ENCODE results near the gene ITGA11.

Gene ITGA11

GRCh38 chr15:68319997-68320396, 112.0 kb downstream of the ITGA11 start:
- no peak for DNase-seq

GRCh38 chr15:68318931-68319909, 112.7 kb downstream of the ITGA11 start:
- DNase-seq = no peak

GRCh38 chr15:68318008-68318835, 113.7 kb downstream of the ITGA11 start:
- DNase-seq = no peak

- DNase-seq = no peak
These were observed 114.5 kb downstream of the ITGA11 start for GRCh38 chr15:68317281-68318007.

GRCh38 chr15:68316061-68316804, 115.7 kb downstream of the ITGA11 start:
- no peak for DNase-seq

GRCh38 chr15:68315495-68316031, 116.4 kb downstream of the ITGA11 start:
- no peak for DNase-seq

GRCh38 chr15:68315035-68315434, 116.9 kb downstream of the ITGA11 start:
- no peak for DNase-seq

GRCh38 chr15:68314563-68314962, 117.4 kb downstream of the ITGA11 start:
- no peak for DNase-seq

- no peak for DNase-seq
These were observed 118.2 kb downstream of the ITGA11 start for GRCh38 chr15:68313501-68314410.

- no peak for DNase-seq
These were observed 119.2 kb downstream of the ITGA11 start for GRCh38 chr15:68312701-68313204.

- DNase-seq = no peak
These were observed 120.0 kb downstream of the ITGA11 start for GRCh38 chr15:68311859-68312557.

- DNase-seq = no peak
These were observed 120.5 kb downstream of the ITGA11 start for GRCh38 chr15:68311464-68311835.

GRCh38 chr15:68310804-68311463, 121.0 kb downstream of the ITGA11 start:
- DNase-seq = no peak

- DNase-seq = no peak
These were observed 121.7 kb downstream of the ITGA11 start for GRCh38 chr15:68310178-68310803.

- DNase-seq = no peak
These were observed 122.9 kb downstream of the ITGA11 start for GRCh38 chr15:68309024-68309423.

- no peak for DNase-seq
These were observed 124.6 kb downstream of the ITGA11 start for GRCh38 chr15:68307131-68307928.

- DNase-seq = no peak
These were observed 126.5 kb downstream of the ITGA11 start for GRCh38 chr15:68305420-68305871.
